ENCODE data around the gene USP33.
"Not testable (repeated sequence)": the region's sequence is repeated elsewhere in the genome, so short reads cannot be mapped to it uniquely, and the experiment has no call there.

Gene USP33

DNA sequence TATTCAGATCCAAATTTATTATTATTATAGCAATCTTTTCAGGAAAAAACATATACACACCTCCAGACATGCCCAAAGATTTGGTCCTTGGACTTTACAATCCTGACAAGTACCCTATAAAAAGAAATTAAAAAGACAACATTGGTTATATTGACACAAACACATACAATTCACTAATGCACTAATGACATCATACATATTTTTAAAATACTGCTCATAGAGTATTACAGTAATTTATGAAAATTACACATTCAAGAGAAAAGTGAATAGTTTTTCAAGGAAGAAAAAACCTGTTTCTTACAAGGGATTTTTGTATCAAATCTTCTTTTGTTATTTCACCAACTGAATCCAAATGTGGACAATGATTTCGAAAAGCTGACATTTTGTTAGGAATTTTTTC lies 18.3 kb downstream of the USP33 start:
- no peak for DNase-seq

DNA sequence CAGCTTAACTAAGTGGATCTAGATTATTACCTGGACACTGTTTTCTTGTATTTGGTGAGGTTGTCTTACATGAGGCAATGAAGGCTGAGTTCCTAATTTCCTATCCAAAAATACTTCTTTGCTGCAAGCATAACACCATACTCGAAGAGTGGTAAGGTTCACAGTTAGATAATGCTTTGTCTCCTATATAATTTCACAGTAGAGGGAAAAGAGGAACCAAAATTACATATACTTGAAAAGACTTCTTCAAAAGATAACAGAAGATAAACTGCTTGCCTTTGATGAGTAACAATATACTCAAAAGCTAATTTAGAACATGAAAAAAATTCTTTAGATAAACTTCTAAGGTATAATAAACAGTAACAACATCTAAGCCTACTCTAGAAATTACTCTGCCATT lies 20.4 kb downstream of the USP33 start:
- DNase-seq: no peak

DNA sequence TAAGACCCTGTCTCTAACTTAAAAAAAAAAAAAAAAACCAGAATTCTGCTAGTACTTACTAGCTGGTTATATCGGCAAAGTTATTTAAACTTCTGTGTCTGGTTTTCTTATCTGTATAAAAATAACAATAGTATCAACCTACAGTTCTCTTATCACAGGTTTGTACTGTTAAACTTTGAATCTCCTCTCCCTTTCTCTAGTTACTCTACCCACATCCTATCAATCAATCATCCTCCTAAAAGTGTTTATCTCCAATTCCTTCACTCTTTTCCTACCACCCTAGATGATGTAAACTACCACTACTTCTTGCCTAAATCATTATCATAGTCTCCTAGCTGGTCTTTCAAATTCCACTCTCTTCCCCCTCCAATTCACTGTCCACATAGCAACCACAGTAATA lies 27.6 kb downstream of the USP33 start:
- no peak for DNase-seq

DNA sequence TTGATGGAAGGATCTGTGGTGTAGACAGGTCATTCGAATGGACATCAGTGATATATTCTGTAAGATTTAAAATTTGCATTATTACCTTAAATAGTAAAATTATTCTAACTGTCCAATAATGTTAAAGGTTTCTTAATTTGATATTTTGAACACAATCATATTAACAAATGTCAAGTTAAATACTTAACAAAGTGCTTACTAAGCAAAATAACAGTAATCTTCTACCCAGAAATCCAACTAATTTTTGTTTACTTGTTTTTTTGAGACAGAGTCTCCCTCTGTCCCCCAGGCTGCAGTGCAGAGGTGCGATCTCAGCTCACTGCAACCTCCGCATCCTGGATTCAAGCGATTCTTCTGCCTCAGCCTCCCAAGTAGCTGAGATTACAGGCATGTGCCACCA lies 33.9 kb downstream of the USP33 start:
- DNase-seq: no peak

DNA sequence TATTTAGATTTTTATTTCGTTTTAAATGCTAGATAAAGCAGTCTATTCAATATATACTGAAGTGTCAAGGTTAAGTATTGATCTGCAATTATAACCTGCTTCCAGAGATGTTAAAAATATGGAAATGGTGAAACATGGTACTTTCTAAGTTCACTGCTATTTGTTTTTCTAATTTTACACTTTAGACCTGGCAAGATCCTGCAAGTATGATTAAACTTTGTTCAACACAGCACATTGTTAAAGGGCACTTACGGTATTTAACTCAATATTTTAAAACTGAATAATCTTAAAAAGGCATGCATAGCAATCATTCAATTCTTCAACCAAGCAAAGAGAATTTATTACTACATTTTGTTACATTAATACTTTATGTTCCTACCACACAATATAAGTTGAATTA lies 41.5 kb downstream of the USP33 start:
- DNase-seq: no peak

DNA sequence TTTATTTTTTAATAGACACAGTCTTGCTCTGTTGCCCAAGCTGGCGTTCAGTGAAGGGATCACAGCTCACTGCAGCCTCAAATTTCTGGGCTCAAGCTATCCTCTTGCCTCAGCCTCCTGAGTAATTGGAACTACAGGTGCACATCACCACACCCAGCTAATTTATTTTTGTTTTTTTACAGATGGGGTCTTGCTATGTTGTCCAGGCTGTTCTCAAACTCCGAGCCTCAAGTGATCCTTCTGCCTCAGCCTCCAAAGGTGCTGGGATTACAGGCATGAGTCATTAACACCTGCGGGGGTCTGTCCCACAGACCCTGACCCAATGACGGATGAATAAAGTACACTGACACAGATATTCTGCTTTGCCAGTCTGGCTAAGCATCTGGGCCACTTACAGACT lies 43.6 kb downstream of the USP33 start:
- DNase-seq: no peak

DNA sequence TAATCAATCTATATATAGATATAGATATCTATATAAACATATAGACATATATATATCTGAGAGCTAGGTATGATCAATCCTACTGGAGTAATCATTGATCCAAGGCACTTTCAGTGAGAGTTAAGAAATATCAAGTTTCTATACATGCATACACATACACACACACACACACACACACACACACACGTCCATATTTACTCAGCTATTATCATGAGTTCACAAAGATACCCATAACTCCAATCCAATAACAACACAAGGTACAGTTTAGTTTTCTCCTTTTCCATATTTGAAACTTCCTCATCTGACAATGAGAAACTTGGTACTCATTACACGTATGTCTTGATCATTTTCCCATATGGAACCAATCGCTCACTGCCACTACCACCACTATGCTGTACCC lies 49.9 kb downstream of the USP33 start:
- no peak for DNase-seq

DNA sequence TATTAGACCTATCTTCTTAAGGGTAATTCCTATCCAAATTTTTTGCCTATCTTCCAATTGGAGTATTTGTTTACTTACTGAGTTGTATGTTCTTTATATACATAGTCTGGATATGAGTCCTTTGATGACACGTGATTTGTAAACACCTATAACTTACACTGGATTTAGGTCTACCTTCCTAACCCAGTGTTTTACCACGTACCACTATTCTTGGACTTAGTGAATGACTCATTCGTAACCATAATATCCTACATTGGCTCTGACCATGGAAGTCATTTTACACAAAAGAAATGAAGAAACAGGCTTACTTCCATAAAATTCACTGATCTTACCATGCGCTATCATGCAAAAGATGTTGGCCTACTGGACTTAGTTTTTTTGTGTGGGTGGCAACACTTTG lies 53.3 kb downstream of the USP33 start:
- no peak for DNase-seq

DNA sequence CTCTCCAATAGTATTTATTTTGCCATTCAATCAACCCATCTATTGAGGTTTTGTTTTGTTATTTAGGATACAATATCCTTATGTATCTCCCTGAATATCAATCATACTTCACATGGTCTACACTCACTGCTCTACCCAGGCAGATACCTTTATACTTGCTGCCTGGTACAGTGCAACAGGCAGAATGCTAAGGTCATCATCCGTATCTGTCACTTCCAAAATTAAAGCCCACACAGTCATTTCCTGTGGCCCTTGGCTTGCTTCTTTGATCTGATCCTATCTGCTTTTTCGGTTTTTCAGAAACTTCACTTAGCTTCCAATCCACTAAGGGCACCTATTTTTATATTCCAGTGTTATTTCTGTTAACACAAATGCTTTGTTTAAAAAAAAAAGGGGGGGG lies 54.9 kb downstream of the USP33 start:
- DNase-seq: no peak

DNA sequence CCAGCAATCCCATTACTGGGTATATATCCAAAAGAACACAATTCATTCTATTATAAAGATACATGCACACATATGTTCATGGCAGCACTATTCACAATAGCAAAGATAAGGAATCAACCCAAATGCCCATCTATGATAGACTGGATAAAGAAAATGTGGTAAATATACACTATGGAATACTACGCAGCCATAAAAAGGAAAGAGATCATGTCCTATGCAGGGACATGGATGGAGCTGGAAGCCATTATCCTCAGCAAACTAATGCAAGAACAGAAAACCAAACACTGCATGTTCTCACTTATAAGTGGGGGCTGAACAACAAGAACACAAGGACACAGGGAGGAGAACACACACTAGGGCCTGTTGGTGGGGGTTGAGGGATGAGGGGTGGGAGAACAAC lies 60.0 kb downstream of the USP33 start:
- DNase-seq: not testable (repeated sequence)

DNA sequence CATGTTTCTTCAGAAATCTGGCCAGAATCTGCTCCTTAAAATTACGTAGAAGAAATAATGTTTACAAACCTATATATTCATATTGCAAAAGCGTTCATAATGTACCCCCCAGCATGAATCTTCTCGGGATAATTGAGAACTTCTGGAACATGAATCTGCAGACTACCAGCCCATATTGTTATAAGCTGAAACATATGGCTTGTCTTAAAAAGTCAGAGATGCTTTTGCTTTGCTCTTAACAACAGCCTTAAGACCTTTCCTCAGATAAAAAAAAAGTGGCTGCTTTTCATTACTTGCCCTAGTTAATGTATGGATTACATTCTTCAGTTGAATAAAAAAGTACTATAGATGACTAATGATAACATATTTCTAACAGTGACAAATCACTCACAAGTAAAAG lies 62.2 kb downstream of the USP33 start:
- DNase-seq: no peak

DNA sequence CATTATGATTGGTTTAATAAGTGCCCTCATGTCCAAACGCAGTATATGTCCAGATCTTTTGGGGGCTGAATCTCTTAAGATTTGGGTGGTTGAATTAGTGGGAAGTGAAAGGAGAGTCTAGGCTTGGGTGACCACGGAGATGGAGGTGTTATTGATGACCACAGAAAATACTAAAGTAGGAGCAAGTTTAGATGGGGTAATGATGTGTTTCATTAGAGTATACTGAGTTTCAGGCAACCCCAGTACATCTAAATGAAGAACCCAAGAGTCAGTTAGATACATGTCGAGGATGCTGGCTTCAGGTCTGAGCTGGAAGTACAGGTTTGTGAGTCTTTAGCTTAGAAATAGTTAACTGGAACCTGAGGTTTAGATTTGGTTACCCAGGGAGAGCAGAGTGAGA lies 70.7 kb downstream of the USP33 start:
- DNase-seq: no peak

DNA sequence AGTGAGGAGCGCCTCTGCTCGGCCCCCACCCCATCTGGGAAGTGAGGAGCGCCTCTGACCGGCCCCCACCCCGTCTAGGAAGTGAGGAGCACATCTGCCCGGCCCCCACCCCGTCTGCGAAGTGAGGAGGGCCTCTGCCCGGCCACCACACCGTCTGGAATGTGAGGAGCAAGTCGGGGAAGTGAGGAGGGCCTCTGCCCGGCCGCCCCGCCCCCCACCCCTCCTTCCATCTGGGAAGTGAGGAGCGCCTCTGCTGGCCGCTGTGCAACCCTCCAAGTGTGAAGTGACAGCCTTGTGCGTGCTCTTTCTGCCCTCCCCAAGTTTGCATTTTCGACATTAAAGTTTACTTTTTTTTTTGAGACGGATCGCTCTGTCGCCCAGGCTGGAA lies 72.1 kb downstream of the USP33 start:
- DNase-seq: peak in 1 of 51 donors; percentile 12

DNA sequence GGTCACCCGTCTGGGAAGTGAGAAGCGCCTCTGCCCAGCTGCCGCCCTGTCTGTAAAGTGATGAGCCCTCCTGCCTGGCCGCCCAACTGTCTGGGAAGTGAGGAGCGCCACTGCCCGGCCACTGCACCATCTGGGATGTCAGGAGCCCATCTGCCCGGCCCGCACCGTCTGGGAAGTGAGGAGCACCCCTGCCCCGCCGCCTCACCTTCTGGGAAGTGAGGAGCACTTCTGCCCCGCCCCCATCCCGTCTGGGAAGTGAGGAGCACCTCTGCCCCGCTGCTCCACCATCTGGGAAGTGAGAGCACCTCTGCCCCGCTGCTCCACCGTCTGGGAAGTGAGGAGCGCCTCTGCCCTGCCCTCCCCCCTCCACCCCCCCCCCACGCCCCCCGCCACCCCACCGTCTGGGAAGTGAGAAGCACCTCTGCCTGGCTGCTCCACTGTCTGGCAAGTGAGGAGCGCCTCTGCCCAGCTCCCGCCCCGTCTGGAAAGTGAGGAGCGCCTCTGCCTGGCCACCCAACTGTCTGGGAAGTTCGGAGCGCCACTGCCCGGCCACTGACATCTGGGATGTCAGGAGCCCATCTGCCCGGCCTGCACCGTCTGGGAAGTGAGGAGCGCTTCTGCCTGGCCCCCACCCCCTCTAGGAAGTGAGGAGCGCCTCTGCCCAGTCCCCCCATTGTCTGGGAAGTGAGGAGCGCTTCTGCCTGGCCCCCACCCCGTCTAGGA lies 72.7 kb downstream of the USP33 start:
- DNase-seq: no peak

DNA sequence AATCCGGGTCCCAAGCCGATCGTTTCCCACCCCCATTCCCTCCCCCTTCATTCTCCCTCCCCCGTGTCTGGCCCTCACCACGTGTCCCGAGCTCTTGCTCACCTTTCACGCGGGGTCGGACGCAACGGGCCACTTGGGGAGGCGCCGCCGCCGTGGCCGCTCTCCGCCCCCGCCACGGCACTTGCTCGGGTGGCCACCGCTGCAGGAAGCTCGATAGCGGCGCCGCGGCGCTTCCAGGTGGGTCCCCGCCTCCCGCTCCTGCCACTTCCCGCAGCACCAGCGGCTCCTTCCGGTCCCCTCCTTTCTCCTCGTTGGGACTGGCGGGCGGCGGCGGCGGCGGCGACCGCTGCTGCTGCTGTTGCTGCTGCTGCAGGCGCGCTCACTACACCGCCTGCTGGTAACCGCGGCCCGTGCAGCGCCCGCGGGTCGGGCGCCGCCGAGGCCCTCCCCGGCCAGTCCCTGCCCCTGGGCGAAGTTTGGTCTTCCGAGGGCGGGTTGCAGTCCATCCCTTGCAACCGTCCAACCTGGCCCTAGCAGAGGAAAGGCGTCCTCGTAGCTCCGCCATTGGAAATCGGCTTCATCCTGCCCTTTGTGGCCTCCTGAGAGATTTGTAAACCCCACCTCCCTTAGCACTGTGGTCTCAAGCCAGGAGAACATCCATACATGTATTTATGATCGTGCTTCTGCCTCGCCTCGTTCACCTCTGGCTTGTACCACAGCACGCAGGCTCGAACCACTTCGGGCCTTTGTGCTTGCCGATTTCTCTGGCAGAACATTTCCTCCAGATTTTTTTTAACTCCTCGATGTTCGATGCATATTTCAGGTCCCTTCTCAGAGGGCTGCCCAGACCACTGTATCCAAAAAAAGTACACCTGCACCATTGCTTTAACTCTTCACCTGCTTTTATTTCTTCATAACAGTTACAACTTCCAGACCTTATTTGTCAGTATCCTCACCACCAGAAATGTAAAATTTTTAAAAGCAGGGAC lies 76.2 kb downstream of the USP33 start:
- peak; percentile 47 to 96 (median 87) for DNase-seq

DNA sequence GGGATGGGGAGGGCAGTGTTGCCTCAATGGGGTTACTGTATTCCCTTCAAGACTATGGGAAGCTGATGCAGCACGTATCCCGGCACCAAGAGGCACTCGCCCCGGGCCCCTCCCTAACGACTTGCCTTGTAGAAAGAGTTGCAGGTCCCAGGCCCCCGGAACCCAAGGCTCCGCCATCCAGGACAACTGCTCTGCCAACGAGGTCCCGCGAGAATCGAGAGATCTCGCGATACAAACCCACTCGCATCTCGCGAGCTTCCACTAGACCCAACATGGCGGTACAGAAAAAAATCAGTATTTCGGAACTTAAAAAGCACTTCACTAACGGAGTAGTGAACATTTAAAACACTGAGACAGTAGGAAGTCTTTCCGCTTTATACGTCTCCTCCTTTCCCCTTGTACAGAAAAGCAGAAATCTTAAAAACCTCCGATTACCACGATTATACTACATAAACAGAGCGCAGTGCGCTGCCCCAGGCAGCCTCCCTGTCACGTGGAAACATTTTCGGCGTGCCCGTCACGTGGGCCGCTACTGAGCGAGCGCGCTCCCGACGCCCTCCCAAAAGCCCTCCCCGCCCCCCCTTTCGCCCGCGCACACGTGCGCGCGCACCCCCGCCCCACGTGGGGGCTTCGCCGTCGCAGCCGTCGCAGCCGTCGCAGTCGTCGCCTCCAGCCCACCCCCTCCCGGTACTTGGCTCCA lies 77.0 kb downstream of the USP33 start, which contains the start of gene ZZZ3:
Gene ZZZ3, minus strand, starts transcription at position 199 of the 700 bp plus-strand sequence. CDS start 49,304 bp downstream, outside the sequence.
- peak; percentile 60 to 98 (median 82) for DNase-seq

DNA sequence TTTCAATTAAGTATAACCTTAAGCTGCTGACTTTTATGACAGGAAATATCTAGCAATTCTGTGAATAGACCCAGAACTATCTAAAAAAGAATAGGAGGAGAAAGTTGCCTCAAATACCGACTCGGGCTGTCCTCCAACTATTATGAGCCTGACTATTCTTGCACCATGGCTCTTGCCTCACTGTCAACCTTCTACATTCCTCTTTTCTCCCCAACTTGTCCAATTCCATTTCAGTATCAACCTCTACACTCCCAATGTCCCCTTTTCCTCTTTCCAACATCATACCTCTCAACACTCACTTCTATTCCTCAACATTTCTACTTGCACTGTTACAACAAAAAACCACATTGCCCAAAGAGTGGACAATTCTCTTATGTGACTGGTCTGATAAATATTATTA lies 79.5 kb downstream of the USP33 start:
- DNase-seq: no peak

DNA sequence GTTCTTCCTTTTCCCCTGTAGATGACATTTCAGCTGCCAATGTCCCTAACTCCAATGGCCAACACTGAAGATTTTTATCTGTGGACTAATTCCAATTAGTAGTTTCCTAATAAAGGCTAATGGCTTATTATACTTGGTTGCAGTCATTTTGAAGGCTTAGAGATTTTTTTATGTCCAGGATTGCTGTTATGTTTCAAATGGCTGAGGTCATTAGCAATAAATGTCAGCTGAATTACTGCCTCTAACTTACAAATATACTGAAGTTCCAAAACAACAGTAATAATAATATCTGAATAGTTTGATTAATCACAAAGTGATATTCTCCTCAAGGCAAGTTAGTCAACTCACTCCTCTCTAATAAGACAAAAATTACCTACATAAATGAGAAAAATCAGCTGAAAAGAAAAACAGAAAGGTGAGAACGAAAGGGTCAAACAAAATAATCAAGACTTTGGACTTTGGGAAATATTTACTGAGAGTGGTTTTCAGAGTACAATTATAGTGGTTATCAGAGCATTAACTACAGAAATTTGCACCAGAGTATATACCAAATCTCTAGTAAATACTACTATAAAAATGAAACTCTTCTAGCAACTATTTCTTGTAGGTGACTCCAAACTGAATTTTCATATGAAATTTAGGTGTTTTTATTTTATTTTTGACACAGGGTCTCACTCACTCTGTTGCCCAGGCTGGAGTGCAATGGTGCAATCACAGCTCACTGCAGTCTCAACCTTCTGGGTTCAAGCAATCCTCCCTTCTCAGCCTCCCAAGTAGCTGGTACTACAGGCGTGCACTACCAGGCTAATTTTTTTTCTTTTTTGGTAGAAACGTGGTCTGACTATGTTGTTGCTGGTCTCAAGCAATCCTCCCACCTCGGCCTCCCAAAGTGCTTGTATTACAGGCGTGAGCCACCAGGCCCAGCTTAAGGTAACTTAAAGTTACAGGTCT lies 80.7 kb downstream of the USP33 start:
- no peak for DNase-seq

DNA sequence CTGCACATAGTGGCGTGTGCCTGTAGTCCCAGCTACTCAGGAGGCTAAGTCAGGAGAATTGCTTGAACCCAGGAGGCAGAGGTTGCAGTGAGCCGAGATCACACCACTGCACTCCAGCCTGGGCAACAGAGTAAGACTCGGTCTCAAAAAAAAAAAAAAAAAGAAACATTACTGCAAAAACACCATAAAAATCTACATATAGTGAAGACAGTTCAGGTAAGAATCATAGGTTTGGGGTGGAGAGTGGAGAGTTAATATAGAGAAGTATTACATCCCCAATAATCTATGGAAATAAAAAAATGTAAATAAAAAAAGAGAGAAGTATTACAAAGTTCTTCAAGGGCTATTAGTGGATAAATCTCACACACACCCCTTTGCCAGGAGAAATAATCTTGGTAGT lies 84.8 kb downstream of the USP33 start:
- DNase-seq: not testable (repeated sequence)

DNA sequence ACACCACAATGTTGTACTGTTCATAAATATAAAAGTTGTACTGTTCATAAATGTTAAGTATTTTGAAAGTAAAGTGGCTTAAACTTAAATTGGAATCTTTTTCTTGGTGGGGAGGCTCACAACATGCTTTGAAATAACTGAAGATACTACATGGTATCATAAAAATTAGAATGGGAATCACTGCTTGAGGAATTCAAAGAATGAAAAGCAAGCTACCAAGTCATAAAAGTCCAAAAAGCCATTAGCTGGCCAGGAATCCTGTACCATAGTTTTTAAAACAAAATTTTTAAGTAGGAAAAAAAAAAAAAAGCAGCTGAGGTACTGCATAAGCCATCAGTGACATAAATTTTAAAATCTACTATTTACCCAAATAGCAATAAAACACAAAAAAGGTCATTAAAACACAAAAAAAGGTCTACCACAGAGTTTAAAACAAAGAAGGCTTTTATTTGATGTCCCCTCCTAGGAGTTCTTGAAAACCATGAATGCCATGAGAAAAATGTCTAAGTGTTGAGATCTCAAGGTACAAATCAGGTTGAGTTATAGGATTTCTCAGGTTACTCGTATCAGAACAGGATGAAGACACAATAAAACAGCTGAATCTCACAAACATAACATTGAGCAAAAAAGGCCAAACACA lies 85.8 kb downstream of the USP33 start:
- DNase-seq: no peak
